Neuron (in vitro differentiated cells): ENCODE results near the gene TRIO.
"Not testable (repeated sequence)": the region's sequence is repeated elsewhere in the genome, so short reads cannot be mapped to it uniquely, and the experiment has no call there.

Experiments used
- H2AFZ ChIP-seq: one replicate; pipeline ENCODE4 v1.6.1; 2013; ENCODE audit warnings: low read depth, mild to moderate bottlenecking, inconsistent platforms, low read length, moderate library complexity
- H3K27me3 ChIP-seq: one replicate; pipeline ENCODE4 v1.6.1; 2013; ENCODE audit warnings: low read length; ENCODE audit not compliant: insufficient read depth
- H3K36me3 ChIP-seq: one replicate; pipeline ENCODE4 v1.6.1; 2013; ENCODE audit warnings: low read length; ENCODE audit not compliant: insufficient read depth
- H3K4me1 ChIP-seq: one replicate; pipeline ENCODE4 v1.6.1; 2013; ENCODE audit warnings: low read length; ENCODE audit not compliant: insufficient read depth
- H3K4me3 ChIP-seq: 2 replicates; pipeline ENCODE4 v1.5.1; 2013; ENCODE audit warnings: mild to moderate bottlenecking, low read length, moderate library complexity
- H3K9me3 ChIP-seq: one replicate; pipeline ENCODE4 v1.6.1; 2013; ENCODE audit warnings: low read length

The TRIO gene

GRCh38 chr5:14379739-14380497 is 236.8 kb downstream of the TRIO start:
- Histone ChIP-seq H2AFZ (no peak overlapping the region), H3K36me3 (peaks cover 77% of the 10 kb centered on the region), H3K4me1 (no peaks in the 10 kb centered on the region), H3K9me3 (no peaks in the 10 kb centered on the region), H3K27me3 (no peaks in the 10 kb centered on the region), H3K4me3 (no peak overlapping the region)

- Histone ChIP-seq H3K36me3 (peaks cover 74% of the 10 kb centered on the region), H3K9me3 (no peaks in the 10 kb centered on the region), H3K4me1 (peaks cover under 1% of the 10 kb centered on the region), H2AFZ (no peak overlapping the region), H3K4me3 (no peak overlapping the region), H3K27me3 (no peaks in the 10 kb centered on the region)
Observed at GRCh38 chr5:14380712-14381111, 237.6 kb downstream of the TRIO start.

- Histone ChIP-seq H2AFZ (no peak overlapping the region), H3K9me3 (no peaks in the 10 kb centered on the region), H3K27me3 (no peaks in the 10 kb centered on the region), H3K4me3 (no peak overlapping the region), H3K4me1 (peaks cover 19% of the 10 kb centered on the region), H3K36me3 (peaks cover 64% of the 10 kb centered on the region)
Observed at GRCh38 chr5:14382640-14383039, 239.5 kb downstream of the TRIO start.

- Histone ChIP-seq H3K27me3 (no peaks in the 10 kb centered on the region), H3K4me1 (peaks cover 26% of the 10 kb centered on the region), H3K36me3 (peaks cover 62% of the 10 kb centered on the region)
Observed at GRCh38 chr5:14383923-14384322, 240.8 kb downstream of the TRIO start.

GRCh38 chr5:14385019-14385418 is 241.9 kb downstream of the TRIO start:
- no peak overlapping the region for H3K4me3 ChIP-seq
- H3K4me1 ChIP-seq = peaks cover 26% of the 10 kb centered on the region
- H3K9me3 ChIP-seq = no peaks in the 10 kb centered on the region
- H3K27me3 ChIP-seq = no peaks in the 10 kb centered on the region
- no peak overlapping the region for H2AFZ ChIP-seq
- H3K36me3 ChIP-seq = peaks cover 62% of the 10 kb centered on the region

More at GRCh38 chr5:14383923-14384322, 240.8 kb downstream of the TRIO start:
- H2AFZ ChIP-seq = no peak overlapping the region
- no peaks in the 10 kb centered on the region for H3K9me3 ChIP-seq
- H3K4me3 ChIP-seq = no peak overlapping the region

GRCh38 chr5:14386884-14387624 is 243.9 kb downstream of the TRIO start:
- H3K36me3 ChIP-seq = peaks cover 61% of the 10 kb centered on the region
- H3K4me3 ChIP-seq = no peak overlapping the region
- H3K4me1 ChIP-seq = peaks cover 26% of the 10 kb centered on the region
- no peak overlapping the region for H2AFZ ChIP-seq
- H3K9me3 ChIP-seq = peaks cover 4% of the 10 kb centered on the region
- H3K27me3 ChIP-seq = no peaks in the 10 kb centered on the region

- H2AFZ ChIP-seq = no peak overlapping the region
- H3K27me3 ChIP-seq = no peaks in the 10 kb centered on the region
- H3K4me1 ChIP-seq = peaks cover 26% of the 10 kb centered on the region
- H3K36me3 ChIP-seq = peaks cover 54% of the 10 kb centered on the region
- H3K9me3 ChIP-seq = peaks cover 4% of the 10 kb centered on the region
- H3K4me3 ChIP-seq = no peak overlapping the region
Observed at GRCh38 chr5:14388741-14389140, 245.6 kb downstream of the TRIO start.

GRCh38 chr5:14392552-14392951 is 249.4 kb downstream of the TRIO start:
- H3K27me3 ChIP-seq, H3K4me1 ChIP-seq, H2AFZ ChIP-seq, H3K4me3 ChIP-seq, H3K9me3 ChIP-seq: not testable (repeated sequence)
- peaks cover 71% of the 10 kb centered on the region for H3K36me3 ChIP-seq

GRCh38 chr5:14394365-14394764 is 251.2 kb downstream of the TRIO start:
- H3K9me3 ChIP-seq = peaks cover 4% of the 10 kb centered on the region
- no peak overlapping the region for H2AFZ ChIP-seq
- peaks cover 65% of the 10 kb centered on the region for H3K36me3 ChIP-seq
- H3K27me3 ChIP-seq = no peaks in the 10 kb centered on the region
- no peaks in the 10 kb centered on the region for H3K4me1 ChIP-seq
- no peak overlapping the region for H3K4me3 ChIP-seq

- peaks cover 4% of the 10 kb centered on the region for H3K9me3 ChIP-seq
- H3K27me3 ChIP-seq = no peaks in the 10 kb centered on the region
- peaks cover 7% of the 10 kb centered on the region for H3K4me1 ChIP-seq
- H3K36me3 ChIP-seq = peaks cover 65% of the 10 kb centered on the region
- no peak overlapping the region for H3K4me3 ChIP-seq
- H2AFZ ChIP-seq = no peak overlapping the region
Observed at GRCh38 chr5:14395411-14395810, 252.3 kb downstream of the TRIO start.

GRCh38 chr5:14396066-14396465 is 252.9 kb downstream of the TRIO start:
- Histone ChIP-seq H3K9me3 (peaks cover 4% of the 10 kb centered on the region), H2AFZ (no peak overlapping the region), H3K4me1 (peaks cover 10% of the 10 kb centered on the region), H3K27me3 (no peaks in the 10 kb centered on the region), H3K36me3 (peaks cover 66% of the 10 kb centered on the region), H3K4me3 (no peak overlapping the region)

GRCh38 chr5:14396737-14397136 is 253.6 kb downstream of the TRIO start:
- Histone ChIP-seq H2AFZ (no peak overlapping the region), H3K4me3 (no peak overlapping the region), H3K27me3 (no peaks in the 10 kb centered on the region), H3K4me1 (peaks cover 10% of the 10 kb centered on the region), H3K9me3 (peaks cover under 1% of the 10 kb centered on the region), H3K36me3 (peaks cover 67% of the 10 kb centered on the region)

GRCh38 chr5:14397717-14398116 is 254.6 kb downstream of the TRIO start:
- Histone ChIP-seq H3K4me3 (no peak overlapping the region), H3K9me3 (no peaks in the 10 kb centered on the region), H3K4me1 (peaks cover 10% of the 10 kb centered on the region), H3K27me3 (no peaks in the 10 kb centered on the region), H3K36me3 (peaks cover 67% of the 10 kb centered on the region), H2AFZ (no peak overlapping the region)
